ENCODE data around the gene TLR1. TPM values are rescaled to one million over a fixed set of nuclear protein-coding genes. Genes with fewer than 3 reads are reported as not detected.
"Not testable (repeated sequence)": the region's sequence is repeated elsewhere in the genome, so short reads cannot be mapped to it uniquely, and the experiment has no call there.

The TLR1 gene
- total RNA-seq, 1 experiment from 2014 or later: not detected

DNA sequence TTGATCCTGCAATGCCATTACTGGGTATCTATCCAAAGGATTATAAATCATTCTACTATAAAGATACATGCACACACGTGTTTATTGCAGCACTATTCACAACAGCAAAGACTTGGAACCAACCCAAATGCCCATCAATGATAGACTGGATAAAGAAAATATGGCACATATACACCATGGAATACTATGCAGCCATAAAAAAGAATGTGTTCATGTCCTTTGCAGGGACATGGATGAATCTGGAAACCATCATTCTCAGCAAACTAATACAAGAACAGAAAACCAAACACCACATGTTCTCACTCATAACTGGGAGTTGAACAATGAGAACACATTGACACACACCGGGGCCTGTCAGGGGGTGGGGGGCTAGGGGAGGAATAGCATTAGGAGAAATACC lies 26.7 kb downstream of the TLR1 start:
- DNase-seq (ENCODE audit: low spot score): not testable (repeated sequence)

DNA sequence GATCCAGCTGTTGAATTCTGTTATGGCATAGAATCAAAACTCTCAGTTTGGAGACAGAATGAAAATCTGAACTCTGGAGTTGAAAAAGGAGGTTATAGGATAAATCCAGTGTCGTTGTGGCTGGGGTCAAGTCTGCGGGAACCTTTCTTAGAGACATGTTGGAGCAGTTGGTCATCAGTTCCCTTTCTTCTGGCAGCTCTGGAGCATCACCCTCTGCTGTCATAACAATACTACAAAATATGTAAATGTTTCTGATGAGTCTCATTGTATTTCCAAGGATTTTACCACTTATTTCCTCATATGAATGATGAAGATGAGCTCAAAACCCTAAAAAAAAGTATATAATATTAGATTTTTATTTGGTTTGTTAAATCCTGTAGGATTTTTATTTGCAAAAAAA lies 29.3 kb downstream of the TLR1 start:
- no peak for DNase-seq (ENCODE audit: low spot score)

DNA sequence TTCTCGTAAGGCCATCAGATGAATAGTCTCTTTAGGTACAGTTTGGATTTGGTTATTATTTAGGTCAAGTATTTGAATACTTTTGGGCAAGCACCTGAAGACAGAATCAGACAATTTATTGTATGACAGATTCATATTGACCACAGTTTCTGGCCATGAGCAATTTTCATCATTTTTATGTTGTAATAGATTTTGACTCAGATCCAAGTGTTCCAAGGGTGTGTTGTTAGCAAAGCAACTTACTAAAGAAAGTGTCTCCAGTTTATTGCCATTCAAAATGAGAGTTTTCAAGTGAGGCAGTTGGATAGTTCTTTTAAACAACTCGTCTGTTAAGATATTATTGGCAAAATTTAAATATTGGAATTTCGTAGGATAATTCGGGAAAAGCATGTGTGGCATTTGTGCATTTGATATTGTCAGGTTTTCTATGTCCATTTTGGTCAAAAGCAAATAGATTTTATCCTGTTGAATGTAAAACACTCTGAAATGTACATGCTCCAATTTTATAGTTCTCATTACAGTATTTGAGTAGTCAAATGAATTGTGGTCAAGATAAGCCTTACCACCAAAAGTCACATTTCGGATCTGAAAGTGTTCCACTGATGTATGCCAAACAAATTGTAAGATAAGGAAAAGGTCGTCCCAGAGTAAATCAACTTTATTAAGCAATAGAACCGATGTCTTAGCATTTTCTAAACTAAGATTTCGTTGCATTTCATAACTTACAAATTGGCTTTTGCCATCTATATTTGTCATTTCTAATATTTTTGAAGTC lies 30.2 kb downstream of the TLR1 start:
- no peak for DNase-seq (ENCODE audit: low spot score)

DNA sequence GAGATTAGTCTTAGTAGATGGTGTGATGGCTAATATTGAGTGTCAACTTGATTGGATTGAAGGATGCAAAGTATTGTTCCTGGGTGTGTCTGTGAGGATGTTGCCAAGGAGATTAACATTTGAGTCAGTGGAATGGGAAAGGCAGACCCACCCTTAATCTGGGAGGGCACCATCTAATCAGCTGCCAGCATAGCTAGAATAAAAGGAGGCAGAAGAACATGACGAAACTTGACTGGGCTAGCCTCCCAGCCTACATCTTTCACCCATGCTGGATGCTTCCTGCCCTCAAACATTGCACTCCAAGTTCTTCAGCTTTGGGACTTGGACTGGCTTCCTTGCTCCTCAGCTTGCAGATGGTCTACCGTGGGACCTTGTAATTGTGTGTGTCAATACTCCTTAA lies 34.3 kb downstream of the TLR1 start:
- not testable (repeated sequence) for DNase-seq (ENCODE audit: low spot score)

DNA sequence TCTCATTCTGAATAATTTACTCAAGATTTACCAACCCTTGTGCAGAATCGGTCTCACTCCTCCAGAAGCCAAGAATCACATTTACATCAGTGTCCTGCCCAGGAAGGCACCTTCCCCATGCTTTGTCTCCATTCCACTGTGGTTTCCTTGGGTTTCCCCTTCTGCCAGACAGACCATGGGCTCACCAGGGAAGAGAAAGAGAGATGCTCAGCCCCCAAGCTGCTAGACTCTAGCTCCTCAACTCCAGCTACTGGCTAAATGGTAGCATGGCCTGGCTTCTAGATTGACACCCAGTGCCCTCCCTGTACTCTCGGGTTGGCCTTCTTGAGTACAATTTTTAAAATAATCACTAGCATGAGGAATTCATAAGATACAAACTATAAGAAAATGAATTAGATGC lies 34.7 kb downstream of the TLR1 start:
- no peak for DNase-seq (ENCODE audit: low spot score)

DNA sequence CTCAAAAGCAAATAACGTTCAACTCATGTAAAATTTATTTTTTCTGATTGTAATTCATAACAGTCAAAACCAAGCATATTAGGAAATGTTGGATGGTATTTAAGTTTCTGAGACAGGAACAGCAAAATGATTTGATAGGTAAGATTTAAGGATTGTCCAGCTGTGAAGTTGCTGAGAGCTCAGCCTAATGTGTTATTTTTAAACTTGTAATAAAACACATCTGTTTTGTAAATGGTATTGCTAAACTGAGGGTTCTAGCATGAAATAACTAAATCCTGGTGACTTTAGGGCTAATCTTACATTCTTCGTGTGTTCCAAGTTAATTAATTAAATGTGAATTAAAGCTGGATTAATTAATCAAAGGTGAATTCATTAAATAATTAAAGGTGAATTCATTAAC lies 35.1 kb downstream of the TLR1 start:
- DNase-seq (ENCODE audit: low spot score): no peak

DNA sequence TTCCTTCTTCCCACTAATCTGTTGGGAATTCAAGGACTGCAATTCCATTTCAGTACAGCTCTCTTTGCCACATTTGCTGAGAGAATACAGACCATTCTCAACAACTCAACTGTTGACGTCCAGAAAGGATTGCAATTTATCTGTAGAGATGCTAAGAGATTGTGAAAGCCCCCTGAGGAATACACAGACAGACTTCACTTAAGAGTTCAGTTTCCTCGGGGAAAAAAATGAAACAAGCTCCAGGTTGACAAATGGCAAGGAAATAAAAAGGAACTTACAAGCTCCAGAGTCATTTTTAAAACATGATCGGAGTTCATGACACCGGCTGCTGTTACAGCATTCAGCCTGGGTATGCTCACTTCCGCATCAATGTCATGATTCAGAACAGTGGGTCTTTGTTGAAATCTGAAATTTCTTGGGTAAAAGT lies 35.6 kb downstream of the TLR1 start:
- no peak for DNase-seq (ENCODE audit: low spot score)

DNA sequence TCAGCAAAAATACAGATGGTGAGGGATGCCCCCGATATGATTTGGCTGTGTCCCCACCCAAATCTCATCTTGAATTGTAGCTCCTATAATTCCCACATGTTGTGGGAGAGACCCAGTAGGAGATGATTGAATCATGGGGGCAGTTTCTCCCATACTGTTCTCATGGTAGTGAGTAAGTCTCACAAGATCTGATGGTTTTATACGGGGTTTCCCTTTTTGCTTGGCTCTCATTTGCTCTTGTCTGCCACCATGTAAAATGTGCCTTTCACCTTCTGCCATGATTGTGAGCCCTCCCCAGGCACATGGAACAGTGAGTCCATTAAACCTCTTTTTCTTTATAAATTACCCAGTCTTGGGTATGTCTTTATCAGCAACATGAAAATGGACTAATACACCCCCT lies 37.7 kb downstream of the TLR1 start:
- not testable (repeated sequence) for DNase-seq (ENCODE audit: low spot score)

DNA sequence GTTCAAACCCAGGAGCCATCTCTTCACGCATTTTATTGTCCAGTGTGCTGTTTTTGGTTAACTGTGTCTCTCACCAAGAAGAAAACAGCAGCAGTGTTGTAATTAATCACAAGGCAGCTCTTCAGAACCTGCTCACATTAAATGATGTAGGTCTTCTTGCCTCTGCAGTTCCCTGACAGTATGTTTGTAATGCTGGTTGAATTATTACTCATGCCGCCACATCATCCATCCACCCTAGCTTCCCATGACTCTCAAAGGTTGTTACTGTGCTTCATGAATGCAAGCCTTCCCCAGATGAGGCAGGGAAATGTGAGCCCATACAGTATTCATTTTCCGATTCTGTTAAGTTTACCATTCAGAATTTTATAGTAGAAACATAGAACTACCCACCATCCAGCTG lies 39.2 kb downstream of the TLR1 start:
- no peak for DNase-seq (ENCODE audit: low spot score)

DNA sequence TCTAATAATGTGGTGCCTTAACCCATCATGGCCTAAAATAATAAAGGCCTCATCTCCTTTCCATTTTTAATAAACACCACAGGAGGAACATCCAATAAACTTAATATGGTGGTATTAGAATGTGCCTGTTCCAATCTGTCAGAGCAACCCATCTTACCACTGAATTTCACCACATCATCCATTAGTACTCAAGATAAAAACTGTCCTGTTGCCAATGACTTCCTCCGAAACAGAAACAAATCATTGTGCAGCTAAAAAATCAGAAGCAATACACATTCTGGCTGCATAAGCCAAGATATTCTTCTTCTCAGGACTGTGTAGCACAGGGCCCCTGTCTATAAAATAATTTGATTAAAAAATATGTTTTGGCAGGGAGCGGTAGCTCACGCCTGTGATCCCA lies 40.3 kb downstream of the TLR1 start:
- no peak for DNase-seq (ENCODE audit: low spot score)

DNA sequence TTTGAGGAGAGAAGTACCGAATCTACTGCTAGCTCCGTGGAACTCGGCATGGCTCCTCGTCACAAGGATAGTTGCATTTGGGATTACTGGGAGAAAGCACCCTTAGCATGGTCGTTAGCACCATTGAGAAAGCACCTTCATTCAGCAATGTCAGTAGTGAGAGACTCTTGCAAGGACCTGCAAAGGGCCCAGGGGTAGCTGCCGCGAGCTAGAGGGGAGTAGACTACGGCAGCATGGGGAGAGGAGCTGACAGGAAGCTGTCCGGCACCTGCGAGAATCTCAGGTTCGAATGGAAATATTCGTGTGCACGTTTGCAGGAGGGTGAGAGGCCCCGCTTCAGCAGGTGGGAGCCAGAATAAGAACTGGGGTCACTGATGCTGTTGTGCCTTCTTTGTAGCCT lies 42.0 kb downstream of the TLR1 start:
- no peak for DNase-seq (ENCODE audit: low spot score)

DNA sequence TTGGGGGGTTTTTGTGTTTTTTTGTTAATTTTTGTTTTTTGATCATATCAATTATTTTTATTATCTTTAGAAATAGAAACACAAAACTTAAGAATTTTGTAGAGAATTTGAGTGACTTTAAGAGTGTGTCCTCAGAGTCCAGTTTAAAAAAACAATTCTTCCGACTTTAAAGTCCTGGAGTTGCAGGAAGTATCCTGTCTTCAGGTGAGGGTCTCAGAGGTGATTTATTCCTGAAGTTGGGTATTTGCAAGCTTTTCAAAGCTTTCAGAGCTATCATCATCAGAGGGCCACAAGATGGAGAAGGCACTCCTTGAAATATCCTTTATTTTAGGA lies 44.8 kb downstream of the TLR1 start:
- no peak for DNase-seq (ENCODE audit: low spot score)

DNA sequence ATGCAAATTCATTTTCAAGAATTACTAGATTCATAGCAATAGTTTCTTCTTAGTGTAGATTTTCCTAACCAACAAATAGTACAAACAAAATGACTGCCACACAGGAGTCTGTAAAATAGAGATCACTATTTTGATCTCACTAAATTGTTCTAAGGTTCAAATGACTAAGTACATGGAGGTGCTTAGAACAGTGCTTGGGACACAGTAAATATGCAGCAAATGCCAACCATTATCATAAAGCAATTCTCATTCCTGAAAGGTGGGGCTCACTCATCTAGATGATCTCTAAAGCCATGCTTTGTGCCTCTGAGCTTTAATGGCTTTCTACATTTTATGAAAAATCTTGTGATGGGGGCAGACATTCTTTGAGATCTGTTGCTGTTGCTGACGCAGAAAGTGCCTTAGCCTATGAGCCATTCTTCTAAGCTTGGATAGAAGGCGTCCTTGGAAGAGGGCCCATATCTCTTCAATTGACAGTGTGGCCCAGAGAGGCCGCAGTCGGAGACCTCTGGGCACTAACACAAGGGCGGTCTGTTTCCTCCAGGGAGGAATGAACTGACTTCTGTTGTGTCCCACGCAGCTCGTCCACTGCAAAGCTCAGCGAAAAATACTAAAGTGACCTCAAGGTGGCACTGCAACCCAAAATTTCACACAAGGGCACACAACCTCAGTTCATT lies 45.3 kb downstream of the TLR1 start:
- peak; percentile 43 for DNase-seq (ENCODE audit: low spot score)

DNA sequence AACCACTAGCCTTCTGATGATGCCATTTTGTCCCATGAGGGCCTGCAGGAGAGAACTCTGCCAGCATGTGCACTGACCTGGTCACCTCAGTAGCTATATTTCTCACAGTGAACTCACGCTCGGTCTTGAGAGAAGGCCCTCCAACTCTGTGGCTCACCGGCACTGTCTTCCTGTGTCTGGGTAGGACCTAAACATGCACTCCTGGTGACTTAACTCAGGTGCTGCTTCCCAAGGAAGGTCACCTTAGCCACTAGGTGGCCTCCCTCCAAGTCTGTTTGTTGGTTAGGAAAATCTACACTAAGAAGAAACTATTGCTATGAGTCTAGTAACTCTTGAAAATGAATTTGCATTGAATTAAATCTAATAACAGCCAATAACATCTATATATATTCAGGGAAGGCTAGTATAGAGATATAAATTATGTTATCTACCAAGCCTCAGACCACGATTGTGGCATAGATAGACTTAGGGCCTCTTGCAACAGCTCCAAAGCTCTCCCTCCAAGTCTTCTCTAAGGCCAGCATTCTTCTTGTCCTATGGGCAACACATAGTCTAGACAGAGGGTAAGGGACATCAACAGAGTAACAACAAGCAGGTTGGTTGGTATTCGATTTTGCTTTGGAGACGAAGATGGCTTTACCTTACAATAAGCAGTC lies 46.5 kb downstream of the TLR1 start:
- peak; percentile 66 for DNase-seq (ENCODE audit: low spot score)

DNA sequence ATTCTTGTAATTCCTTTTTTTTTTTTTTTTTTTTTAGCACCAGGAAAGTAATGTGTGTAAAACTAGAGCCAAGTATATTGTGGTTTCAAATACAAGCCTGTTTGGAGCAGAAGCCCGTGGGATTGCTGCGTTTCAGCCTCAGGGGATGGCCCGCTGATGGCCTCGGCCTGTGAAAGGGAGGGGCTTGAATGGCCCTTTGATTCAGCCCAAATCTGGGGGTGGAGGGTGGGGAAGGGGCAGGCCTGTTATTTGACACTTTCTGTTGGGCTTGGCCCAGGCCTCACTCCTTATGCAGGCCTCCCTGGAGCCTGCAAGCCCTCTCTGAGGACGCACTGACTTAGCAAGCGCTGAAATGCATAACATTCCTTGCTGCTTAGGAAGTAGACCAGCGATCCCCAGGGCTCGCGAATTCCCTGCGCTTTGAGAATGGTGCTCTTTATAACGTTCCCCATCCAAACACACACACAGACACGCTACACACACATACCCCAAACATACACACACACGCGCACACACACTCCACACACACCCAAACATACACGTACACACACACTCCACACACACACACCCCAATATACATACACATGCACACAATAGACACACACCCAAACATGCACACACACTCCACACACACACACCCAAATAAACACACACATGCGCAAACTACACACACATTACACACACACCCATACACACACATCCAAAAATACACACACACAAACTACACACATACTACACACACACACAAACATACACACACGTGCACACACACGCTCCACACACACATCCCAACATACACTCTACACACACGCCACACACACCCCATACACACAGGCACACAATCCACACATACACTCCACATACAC lies 51.4 kb downstream of the TLR1 start:
- no peak for DNase-seq (ENCODE audit: low spot score)

DNA sequence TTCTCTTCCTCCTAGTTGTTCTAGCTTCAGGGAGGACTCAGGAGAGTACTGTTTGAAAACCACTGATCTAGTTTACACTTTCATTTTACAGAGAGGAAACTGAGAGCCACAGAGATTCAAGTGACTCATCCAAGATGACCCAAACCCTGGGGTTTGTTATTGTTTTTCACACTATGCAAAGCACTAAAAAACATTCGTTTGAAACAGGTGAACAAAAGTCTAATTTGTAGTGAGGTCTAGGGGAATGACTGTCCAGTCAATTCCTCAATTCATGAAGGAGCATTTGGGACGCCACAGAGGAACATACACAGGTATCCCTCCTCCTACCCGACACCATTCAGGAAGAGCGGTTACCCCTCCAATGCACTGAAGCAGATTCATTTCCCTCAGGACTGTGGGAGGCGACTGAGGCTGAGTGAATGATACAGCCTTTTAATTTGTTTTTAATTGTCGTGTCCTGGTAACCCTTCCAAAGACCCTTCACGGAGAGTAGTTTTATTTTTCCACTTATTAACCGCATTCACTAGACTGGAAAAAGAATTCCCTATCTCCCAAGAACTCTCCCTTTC lies 52.1 kb downstream of the TLR1 start:
- DNase-seq (ENCODE audit: low spot score): no peak

DNA sequence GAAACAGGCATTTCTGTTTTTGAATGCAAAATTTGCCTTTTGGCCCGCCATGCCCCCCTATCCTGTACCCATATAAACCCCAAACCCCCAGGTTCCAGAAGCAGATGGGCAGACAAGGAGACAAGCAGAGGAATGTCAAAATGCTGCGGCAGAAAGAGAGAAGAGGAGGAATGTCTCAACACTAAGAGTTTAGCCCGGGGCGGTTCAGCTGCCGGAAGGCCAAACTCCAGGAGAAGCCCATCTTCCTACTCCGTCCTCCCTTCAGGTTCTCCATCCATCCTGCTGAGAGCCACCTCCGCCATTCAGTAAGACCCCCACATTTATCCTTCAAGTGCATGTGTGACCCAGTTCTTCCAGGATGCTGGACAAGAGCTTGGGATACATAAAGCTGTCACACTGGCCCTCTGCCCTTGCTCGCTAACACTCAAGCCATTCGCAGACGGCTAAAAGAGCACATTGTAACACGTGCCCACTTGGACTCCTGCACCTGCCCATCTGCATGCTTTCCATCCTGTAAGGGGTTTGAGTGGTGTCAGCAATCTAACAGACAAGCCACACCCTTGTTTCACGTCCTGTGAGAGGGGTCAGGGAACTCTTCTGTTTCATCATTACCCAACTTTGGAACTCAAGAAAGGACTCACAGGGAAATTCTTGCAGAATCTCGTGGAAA lies 53.1 kb downstream of the TLR1 start:
- no peak for DNase-seq (ENCODE audit: low spot score)

DNA sequence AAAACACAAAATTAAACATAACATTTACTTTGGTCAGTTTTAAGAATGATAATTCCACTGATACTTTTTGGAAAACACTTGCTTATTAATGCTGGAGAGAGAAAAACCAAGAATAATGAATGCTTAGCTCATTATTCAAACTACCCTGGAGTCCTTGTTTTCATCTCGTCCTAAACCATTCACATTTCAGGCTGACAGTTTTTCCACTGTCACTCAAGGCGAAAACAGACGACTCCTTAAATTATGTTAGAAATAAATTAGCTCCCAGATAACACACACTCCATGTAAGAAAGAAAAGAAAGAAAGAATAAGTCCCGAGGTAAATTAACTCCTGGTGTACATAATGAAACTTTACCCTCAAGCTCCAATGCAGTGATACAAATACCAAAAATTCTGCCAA lies 55.3 kb downstream of the TLR1 start:
- DNase-seq (ENCODE audit: low spot score): no peak

DNA sequence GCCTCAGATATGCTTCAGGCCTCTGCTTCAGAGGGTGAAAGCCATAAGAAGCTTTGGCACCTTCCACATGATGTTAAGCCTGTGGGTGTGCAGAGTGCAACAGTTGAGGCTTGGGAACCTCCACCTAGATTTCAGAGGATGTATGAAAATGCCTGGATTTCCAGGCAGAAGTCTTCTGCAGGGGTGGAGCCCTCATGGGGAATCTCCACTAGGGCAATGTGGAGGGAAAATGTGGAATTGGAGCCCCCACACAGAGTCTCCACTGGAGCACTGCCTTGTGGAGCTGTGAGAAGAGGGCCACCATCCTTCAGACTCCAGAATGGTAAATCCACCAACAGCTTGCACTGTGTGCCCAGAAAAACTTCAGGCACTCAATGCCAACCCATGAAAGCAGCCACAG lies 57.0 kb downstream of the TLR1 start:
- no peak for DNase-seq (ENCODE audit: low spot score)

All from HT-29 (cell line).